Astrocyte of the cerebellum (primary cell): ENCODE data around the gene VASN.
"Not testable (repeated sequence)": the region's sequence is repeated elsewhere in the genome, so short reads cannot be mapped to it uniquely, and the experiment has no call there.

Source experiments
- DNase-seq: peaks from one replicate; pipeline ENCODE4 v3.0.0-alpha.2; 2011; ENCODE audit warnings: low read depth
- H3K4me3 ChIP-seq: 2 replicates; pipeline ENCODE4 v1.5.1; 2011; ENCODE audit warnings: mild to moderate bottlenecking, low read depth, low read length, moderate library complexity
- CTCF ChIP-seq: IDR thresholded peaks from 2 replicates; pipeline ENCODE4 v1.5.1; 2012; ENCODE audit warnings: low read length, low read depth, moderate library complexity, mild to moderate bottlenecking; ENCODE audit errors: missing control alignments
- in situ Hi-C: cut with HindIII; loops from 2 replicates; pipeline ENCODE4 v1.10.0; 2017; ENCODE audit warnings: low sequenced_read_pairs

Gene VASN

GRCh38 chr16:4332623-4333307 lies 38.9 kb upstream of the VASN start:
- in situ Hi-C loops = no loop called here
- no peak for TF ChIP-seq CTCF
- H3K4me3 ChIP-seq = no peak overlapping the region
- no peak for DNase-seq

- no peak for TF ChIP-seq CTCF
These were observed 38.4 kb upstream of the VASN start for GRCh38 chr16:4333308-4333638.

GRCh38 chr16:4333714-4334113 lies 37.9 kb upstream of the VASN start:
- in situ Hi-C loops = not testable (repeated sequence)

More at GRCh38 chr16:4333308-4333638, 38.4 kb upstream of the VASN start:
- in situ Hi-C loops = no loop called here
- no peak for DNase-seq
- no peak overlapping the region for H3K4me3 ChIP-seq

GRCh38 chr16:4334724-4335495 lies 36.7 kb upstream of the VASN start:
- no peak for DNase-seq
- in situ Hi-C loops = no loop called here
- no peak overlapping the region for H3K4me3 ChIP-seq
- TF ChIP-seq CTCF = no peak

More at GRCh38 chr16:4333714-4334113, 37.9 kb upstream of the VASN start:
- not testable (repeated sequence) for H3K4me3 ChIP-seq, DNase-seq

- DNase-seq = no peak
- H3K4me3 ChIP-seq = no peak overlapping the region
- in situ Hi-C loops = no loop called here
- TF ChIP-seq CTCF = no peak
These were observed 34.7 kb upstream of the VASN start for GRCh38 chr16:4336701-4337539.

GRCh38 chr16:4337540-4338088 lies 34.0 kb upstream of the VASN start:
- in situ Hi-C loops = no loop called here
- no peak for TF ChIP-seq CTCF
- DNase-seq = no peak
- no peak overlapping the region for H3K4me3 ChIP-seq
